RCC 7860 (cell line): Measurements from ENCODE around the gene HSP90AB1.

Experiments used
- DNase-seq: peaks from one replicate; pipeline ENCODE4 v3.0.0-alpha.2; 2015; ENCODE audit warnings: low spot score
- FAIRE-seq: peaks from 2 replicates; lab custom pipeline; 2012; peaks lifted over from hg19 to GRCh38; lab: Jason Lieb, UNC

The HSP90AB1 gene

DNA sequence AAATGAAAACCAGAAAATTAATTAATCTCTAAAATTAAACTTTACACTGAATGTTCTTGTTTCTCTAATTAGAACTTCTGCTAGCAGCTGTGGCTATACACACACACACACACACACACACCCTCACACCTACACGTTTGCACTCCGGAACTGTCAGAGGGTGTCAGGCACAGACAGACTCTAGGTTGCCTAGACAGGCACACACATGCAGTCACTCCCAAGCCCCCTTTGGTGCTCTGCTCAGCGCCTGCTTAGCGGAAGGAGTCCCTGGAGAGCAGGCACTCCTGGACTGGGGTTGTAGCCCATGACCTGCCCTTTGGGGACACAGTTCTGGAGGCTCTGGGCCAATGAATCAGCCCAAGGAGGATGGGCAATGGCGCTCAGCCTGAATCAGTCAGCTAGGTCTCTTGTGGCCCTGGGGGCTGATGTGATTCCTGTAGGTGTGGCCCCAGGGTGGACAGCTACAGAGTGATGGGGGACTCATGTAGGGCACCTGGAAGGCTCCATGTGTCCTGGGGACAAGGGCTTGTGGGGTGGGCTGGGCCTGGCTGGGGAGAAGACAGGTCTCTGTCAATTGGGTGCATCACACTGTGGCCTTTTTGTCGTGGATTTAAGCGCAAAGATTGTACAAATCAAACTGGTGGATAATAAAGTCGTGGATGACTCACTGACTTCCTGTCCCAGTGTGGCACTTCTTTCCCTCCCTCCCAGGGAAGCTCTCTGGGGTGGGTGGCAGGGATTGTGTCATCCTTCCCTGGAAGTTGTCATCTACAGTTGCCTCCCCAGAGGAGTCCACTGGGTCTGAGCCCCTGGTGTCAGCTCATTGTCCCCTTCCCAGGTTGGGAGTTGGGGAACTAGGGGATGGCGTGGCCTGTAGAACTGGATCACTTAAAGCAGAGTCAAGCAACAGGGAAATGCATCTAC lies 32.1 kb downstream of the HSP90AB1 start:
- FAIRE-seq: no peak
- peak; percentile 42 for DNase-seq

DNA sequence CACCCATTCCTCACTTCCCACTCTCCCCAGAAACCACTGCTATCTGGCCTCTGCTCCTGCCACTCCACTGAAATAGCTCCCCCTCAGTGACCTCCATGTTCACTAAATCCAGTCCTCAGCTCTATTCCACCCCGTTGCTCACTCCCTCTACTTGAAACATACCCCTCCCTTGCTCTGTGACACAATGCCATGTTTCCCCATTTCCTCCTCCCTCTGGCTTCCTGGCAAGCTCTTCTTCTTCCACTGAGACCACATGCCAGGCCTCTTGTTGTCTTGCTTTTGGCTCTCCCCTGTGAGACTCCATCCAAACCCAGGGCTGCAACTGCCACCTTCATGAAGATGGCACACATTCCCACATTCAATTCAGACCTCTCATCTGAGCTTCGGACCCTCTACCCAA lies 37.2 kb downstream of the HSP90AB1 start:
- no peak for DNase-seq
- no peak for FAIRE-seq

DNA sequence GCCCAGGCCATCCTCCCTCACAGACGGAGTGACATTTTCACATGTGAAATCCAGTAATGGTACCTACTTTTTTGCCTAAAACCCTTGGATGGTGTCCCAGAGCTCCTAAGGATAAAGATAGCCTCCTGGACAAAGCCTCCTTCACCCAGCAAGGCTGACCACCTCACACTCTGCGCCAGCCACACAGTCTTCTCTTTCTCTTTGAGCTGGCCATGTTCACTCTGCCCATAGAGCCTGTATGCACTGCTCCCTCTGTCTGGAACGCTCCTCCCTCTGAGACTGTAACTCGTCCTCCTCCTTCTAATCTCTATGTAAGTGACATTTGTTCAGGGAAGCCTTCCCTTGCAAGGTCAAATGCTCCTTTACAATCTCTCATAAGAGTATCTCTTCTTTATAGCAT lies 38.0 kb downstream of the HSP90AB1 start:
- FAIRE-seq (no peak), DNase-seq (no peak)

DNA sequence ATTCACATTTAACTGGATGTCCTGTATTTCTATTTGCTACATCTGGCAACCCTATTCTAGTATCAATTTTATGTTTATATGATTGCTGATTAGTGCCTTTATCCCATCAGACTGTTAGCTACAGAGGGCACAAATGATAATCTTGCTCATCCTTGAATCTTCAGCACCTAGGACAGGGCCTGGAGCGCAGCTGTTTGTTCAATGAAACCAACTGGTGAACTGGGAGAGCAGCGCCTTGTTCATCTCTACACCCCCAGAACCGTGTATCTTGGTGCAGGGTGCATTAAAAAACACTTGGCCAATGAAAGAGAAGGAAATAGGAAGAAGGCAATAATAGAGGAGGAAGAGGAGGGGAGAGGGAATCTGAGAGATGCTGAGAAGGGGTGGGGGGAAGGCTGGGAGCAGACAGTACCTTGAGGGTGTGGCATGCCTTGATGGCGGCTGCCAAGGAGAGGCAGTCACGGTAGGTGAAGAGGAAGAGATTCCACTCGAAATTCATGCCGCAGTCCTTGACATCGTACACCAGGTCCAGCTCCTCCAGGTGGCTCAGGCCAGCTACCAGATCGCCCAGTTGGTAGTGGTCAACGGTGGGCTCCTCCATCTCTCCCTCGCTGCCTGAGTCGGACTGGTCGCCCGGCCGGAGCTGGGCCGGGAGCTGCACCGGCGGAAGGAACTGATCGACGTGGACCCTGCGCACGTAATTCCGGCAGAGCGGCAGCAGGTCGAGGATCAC lies 38.8 kb downstream of the HSP90AB1 start:
- FAIRE-seq (no peak), DNase-seq (no peak)

DNA sequence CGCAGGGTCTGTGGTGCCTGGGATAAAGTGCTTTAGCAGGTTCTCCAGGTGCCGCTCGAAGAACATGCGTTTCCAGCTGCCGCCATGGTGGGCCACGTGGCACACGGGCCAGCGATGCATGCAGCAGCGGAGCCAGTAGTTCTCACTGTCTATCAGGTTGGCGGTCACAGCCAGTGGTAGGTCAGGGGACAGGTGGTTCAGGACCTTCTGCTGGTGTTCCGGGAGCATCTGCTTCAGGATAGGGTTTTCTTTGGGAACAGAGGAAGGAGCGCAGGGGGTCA lies 39.3 kb downstream of the HSP90AB1 start:
- DNase-seq: no peak
- FAIRE-seq: no peak

DNA sequence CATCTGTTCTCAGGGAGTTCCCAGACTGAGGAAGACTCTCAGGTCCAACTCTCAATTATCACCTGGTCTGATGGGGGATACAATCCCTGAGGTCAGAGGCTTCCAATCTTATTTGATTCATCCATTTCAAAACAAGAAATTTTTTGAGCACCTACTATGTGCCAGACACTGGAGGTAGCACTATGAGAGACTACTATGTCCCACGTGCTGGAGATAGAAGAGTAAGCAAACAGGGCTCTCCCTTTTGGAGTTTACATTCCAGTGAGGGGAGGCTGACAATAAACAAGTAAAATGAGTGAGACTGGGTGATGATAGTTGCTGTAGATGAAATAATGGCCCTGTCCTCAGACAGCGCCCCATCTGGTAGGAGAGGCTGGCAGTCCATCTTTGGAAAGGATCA lies 39.8 kb downstream of the HSP90AB1 start:
- no peak for DNase-seq
- no peak for FAIRE-seq

DNA sequence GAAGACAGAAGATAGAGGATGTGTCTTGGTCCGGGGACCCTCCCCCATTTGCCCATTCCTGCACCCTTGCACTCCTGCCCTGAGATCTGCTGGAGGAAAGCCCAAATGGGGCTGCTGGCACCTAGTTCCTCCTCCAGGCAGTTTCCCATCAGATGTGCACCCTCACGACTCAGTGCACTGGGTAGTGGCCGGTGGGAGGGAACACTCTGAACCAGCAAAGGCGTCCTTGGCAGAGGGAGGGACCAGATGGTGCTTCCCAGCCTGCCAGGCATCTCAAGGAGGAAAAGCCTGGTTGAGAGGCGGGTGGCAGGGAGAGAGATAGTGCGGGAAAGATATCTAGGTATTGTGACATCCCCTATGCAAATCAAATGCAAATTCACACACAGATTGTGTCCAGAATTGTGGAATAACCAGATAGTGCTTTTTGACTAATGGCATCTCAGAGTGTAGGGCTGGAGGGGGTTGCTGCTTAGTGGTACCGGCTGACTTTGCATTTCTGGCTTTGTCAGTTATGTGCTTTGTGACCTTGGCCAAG lies 42.9 kb downstream of the HSP90AB1 start:
- FAIRE-seq (no peak), DNase-seq (no peak)

DNA sequence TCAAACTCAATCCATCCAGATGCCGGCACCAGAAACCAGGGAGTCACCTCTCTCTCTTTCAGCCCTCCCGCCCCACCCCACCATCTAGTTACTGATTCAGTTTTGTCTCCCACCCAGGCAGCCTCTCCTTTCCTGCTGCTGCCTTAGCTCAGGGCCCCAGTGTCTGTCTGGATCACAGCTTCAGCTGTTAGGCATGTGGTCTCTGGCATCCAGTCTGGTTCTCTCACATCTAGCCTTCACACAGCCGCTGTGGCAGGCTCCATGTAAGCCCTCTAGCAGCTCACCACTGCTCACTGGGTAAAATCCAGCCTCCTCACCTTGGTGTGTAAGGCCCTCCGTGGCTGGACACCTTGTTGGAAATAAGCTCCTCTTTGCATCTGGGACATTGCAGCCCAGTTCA lies 44.9 kb downstream of the HSP90AB1 start:
- no peak for FAIRE-seq
- DNase-seq: no peak

DNA sequence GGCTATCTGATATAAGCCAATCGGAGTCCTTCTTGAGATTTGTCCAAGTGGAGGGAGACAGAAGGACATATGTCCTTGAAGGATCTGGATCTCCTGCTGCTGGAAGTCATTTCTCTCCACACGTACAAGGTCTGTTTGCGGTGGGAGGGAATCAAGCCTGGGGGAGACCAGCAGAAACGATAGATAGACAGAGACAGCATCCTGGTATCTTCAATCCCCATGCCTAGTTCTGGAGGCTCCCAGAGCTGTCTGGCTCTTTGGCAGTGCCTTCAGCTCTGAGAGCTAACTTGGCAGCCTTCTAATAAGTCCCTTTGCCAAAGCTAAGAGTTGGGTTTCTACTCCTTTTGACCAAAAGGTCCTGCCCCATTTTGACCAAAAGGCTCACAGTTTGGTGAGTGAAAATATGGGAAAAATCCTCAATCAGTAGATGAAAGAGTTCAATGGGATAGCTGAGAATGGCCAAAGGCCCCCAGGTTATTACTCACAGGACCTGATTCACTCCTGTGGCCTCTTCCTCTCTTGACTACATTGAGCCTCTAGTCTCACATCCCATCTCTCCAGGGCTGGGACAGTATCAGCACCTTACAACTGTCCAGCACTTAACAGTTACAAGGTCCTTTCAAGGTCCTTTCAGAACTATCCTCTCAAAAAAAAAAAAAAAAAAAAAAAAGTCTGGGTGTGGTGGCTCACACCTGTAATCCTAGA lies 45.9 kb downstream of the HSP90AB1 start:
- no peak for FAIRE-seq

DNA sequence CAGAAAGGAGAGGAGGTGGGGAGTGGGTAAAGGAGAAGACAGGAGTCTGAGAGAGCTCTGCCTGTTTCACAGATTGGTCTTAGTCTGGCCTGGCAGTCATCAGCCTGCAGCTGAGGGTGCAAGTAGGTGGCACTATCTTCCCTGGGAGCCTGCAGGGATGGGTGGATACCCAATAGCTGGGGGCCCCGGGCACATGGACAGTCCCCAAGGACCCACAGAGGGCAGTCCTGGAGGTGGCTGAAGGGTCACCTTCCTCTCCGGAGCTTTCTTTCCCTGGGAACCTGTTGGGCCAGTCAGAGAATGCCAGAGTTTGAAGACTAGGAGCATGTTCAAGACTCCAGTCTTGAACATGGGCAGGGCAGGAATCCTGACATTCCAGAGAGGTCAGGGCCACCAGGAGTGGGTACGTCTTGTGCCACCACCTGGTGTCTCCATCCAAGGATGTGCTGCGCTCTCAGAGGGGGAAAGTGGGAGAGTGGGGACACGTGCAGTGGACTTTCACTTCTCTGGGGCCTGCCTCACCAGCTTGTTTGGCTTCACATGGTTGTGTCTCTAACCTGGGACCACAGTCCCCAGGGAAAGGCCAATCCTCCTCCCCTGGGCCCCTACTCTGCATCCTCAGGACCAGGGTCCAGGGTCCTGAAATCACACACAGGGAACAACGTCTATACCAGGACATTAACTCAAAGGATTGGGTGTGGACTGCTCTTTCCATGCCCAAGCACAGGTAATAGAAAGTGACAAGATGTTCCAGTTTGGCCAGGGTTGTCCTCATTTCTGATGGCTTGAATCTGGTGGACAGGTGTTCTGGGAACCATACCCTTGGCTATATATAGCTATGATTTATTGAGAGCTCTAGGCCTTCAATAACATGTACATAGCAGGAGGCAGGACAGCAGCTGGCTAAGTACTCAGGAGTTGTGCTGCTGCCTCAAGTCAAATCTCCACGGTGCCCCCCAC lies 48.2 kb downstream of the HSP90AB1 start:
- no peak for FAIRE-seq
- no peak for DNase-seq

More for the DNA sequence above, 45.9 kb downstream of the HSP90AB1 start:
- DNase-seq: no peak

DNA sequence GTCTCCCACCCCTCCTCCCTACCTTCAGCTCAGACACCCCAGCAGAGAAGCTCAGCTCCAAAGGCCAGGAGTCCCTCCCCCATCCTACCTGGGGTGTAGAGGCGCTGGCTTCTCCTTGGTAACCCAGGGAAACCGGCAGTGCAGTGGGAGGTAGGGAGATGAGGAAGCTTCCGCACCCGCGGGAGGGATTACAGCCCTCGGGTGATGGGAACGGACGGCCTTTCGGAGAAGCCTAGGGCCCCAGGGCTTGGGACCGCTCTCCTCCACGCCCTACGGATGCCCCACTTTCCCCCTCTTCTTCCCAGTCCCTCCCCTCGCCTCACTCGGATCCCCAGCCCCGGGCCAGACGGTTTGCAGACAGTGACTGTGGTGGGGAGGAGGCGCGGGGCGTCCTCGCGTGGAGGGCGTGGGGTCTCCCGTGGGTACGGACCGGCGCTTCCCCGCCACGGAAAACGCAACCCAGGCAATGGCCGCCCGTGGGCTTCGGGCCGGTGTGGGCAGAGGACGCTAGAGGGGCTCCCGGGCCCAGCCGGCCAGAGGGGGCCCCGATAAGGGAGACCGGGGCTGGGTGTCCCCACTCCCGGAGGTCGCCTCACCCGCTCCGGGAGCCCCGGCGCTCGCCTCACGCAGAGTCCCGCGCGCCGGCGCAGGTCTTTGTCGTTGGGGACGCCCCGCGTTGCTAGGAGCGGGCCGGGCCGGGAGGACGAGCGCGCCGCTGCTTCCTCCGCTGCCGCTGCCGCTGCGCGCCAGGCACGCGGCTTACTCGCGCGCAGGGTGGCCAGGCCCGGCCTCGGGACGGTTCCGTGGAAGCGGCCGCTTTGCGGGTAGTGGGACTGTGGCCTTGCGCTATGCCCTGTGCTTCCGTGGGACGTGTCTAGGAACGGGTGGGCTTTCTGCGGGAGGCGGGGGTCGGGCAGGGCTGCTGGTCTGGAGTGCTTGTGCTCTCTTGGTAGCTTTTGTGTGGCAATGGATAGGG lies 50.5 kb downstream of the HSP90AB1 start:
- FAIRE-seq (no peak), DNase-seq (no peak)

DNA sequence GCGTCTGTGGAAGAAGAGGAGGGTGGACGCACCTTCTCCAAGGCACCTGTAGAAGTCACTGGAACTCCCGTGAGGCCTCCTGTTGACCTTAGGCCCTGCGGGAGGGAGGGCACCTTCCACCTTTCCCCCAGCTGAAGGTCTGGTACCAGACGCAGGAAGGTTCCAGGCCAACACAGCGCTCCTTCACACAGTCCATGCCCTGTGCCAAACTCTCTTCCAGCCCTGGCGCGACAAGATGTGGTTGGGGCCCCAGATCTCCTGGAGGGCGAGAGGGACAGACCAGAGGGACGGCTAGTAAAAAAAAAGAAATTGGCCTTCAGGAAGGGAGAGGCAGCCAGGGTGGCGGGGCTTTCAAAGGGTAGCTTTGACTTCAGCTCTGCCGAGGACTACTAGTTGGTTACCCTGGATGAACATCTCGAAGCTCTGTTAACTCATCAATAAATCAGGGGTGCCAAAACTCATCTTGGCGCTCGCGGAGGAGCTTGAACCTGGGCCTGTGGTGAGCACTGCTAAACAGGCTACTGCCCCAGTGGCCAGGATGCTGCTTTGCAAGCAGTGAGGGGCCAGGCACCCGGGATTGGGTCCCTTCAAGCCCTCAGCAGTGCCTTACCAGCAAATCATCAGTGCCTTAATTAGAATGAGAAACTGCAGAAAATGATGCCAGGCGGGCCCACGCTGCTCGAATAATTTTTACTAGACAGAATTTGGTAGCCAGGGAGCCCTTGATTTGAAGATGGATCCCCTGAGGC lies 51.3 kb downstream of the HSP90AB1 start:
- no peak for FAIRE-seq
- no peak for DNase-seq

DNA sequence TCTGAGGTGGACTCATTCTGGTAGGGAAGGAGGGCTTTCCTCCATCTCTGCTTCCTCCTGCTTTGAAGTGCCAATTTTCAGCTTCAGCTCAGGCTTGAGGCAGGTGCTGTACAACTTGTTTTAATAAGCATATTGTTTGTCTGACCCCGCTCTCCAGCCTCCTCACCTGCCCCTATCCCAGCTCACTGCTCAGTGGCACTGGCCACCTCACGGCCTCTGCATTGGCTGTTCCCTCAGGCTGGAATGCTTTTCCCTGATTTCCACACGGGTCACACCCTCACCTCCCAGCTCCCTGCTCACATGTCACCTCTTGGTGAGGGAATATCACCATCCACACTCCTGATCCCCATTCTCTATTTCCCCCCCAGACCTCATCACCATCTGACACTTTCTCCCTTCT lies 52.0 kb downstream of the HSP90AB1 start:
- no peak for FAIRE-seq
- DNase-seq: no peak

DNA sequence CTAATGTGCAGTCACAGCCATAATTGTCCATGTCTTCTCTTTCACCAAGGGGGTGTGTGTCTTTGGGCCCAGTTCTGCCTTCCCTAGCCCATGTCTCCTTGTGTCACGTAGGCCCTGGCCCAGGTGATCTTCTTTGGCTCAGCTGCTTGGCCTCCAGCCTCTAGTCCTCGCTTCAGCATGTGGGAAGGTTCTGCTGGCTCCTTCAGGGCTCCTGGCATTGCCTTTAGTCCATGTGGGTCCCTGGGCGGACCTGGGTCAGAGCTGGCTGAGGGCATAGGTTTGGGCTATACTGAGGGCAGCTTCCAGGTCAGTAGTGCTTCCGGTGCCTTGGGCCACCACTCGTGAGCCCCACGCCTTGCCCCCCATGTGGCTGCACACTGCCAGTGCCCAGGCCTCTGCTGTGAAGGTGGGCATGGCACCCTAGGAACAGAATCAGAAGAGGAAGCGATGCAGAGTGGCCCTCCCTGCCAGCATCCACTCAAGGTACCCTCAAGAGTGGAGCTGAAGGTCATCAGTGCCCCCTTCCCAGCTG lies 53.5 kb downstream of the HSP90AB1 start:
- FAIRE-seq: no peak
- DNase-seq: no peak

DNA sequence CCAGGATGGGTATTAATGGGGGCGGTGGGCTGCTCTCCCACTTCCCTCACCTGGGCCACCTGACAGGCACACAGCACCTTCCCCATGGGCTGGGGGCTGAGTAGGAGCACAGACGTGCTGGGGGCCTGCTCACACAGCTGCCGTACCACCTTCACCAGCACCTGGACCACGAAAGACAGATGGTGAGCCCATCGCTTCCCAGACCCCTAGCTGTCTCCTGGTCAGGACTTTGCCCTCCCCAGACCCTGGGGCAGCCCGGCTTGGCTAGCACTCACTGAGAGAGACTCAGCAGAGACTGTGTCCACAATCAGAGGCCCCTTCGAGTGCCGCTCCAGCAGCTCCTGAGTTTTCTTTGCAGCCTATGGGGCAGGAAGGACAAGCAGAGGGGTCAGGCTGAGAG lies 54.2 kb downstream of the HSP90AB1 start:
- DNase-seq: no peak
- FAIRE-seq: no peak

DNA sequence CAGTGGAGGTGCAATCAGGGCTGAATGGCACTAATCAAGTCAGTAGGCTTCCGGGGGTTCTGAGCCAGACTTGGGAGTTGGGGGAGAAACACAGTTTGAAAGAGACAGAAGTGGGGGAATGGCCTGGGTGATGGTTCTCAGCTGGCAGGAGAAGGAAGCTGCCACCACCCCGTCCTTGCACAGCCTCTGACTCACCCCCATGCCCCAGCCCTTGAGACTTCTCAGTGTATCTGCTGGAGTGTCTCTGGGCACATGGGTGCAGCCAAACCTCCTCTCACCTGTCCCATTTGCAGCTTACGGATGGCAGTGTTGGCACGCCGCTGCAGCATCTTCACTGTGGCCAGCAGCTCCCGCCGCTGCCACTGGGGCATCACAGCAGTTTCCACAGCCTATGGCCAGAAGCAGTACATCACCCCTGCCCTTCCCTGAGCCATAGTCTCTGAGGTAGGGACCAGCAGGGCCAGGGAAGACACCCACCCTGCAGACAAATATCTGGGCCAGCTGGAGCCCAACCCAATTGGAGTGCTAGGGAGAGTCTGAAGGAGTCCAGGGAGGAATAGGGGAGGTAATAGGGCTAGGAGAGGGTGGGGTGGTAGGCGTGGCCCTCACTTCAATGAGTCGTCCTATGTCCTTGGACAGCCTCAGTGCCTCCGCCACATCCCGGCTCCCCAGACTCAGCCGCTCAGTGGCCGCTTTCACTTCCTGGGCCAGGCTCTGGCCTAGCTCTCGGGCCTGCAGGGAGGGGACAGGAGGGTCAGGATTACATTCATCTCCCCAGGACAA lies 55.1 kb downstream of the HSP90AB1 start:
- DNase-seq (no peak), FAIRE-seq (no peak)

DNA sequence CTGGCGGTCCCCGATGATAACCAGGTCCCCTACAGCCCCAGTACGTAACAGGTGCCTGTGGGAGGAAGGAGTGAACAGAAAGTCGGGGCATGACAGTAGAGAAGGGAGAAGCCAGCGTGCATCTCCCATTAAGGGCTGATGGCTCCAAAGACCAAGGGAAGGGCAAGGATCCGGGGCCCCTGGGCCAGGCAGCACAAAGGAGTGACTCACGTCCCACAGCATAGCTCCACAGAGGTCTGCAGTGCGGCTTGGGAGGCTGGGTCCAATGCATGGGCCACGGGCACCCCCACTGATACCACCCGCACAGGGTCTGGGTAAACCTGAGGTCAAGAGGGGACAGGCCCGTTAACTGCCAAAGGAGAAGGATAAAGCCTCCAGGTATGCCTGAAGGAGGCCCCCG lies 56.0 kb downstream of the HSP90AB1 start:
- no peak for DNase-seq
- FAIRE-seq: no peak
